K562 (cell line): Measurements from ENCODE around the gene CALCA. TPM values are rescaled to one million over a fixed set of nuclear protein-coding genes. Genes with fewer than 3 reads are reported as not detected.
A peak's percentile ranks its signal among the peaks of the same experiment; 100 is the strongest.

ENCODE experiments used
- ATAC-seq: fragments of 200-7000 bp; cut with Tn5 transposase; 3 replicates; pipeline ENCODE4 v1.9.1; 2020; ENCODE audit warnings: moderate library complexity
- BruUV-seq: library from RNA; stranded (reverse); fragments of 400-500 nt; replicated peaks from 2 replicates; lab custom pipeline; 2021; lab: Mats Ljungman, UMichigan
- CTCF ChIA-PET: fragments of 300-600 bp; formaldehyde crosslinking; extraction: SDS; loops from one replicate; lab custom pipeline; 2021; ENCODE audit warnings: low intra/inter-chr PET ratio; lab: Yijun Ruan, JAX
- POLR2A ChIA-PET: fragments of 300-600, 350-650 bp; sonication (Branson Sonifier 250); formaldehyde crosslinking; extraction: SDS; loops from one replicate; lab custom pipeline; 2021; ENCODE audit warnings: antibody characterized with exemption, inconsistent platforms; lab: Yijun Ruan, JAX
- DNase-seq, 4 experiments: peaks; one replicate each; pipeline versions ENCODE4 v3.0.0 to v3.0.0-alpha.2; 2011 to 2018; ENCODE audit warnings: low spot score in 3 of 4, mixed read lengths in 3 of 4; ENCODE audit errors: extremely low read depth in 1 of 4
- FAIRE-seq: peaks from 2 replicates; lab custom pipeline; 2011; peaks lifted over from hg19 to GRCh38; lab: Jason Lieb, UNC
- H2AFZ ChIP-seq: 2 replicates; pipeline ENCODE4 v1.6.0; 2011; ENCODE audit warnings: low read depth, low read length, control low read depth, inconsistent platforms
- H3K27ac ChIP-seq: fragments of 200-600 bp; 3 replicates; pipeline ENCODE4 v1.8.0; 2011; ENCODE audit warnings: low read depth, mild to moderate bottlenecking, control low read depth, inconsistent platforms, low read length, moderate library complexity, mixed read lengths; ENCODE audit errors: extremely low read depth
- H3K27me3 ChIP-seq, 2 experiments: fragments of 300-600 bp in 1 of 2; 2 replicates in 1 of 2; 3 replicates in 1 of 2; pipeline versions ENCODE4 v1.6.0 to v1.8.0; 2011; ENCODE audit warnings: inconsistent platforms in 2 of 2, low read length in 2 of 2, mild to moderate bottlenecking in 1 of 2, mixed read lengths in 1 of 2, moderate library complexity in 1 of 2; ENCODE audit not compliant: control insufficient read depth in 2 of 2, insufficient read depth in 2 of 2
- H3K36me3 ChIP-seq: fragments of 300-600 bp; 3 replicates; pipeline ENCODE4 v1.8.0; 2011; ENCODE audit warnings: mild to moderate bottlenecking, low read length, inconsistent platforms; ENCODE audit not compliant: control insufficient read depth, insufficient read depth
- H3K4me1 ChIP-seq, 2 experiments: fragments of 200-600 bp in 1 of 2; replicated peaks in 1 of 2; 2 replicates in 1 of 2; 3 replicates in 1 of 2; pipeline versions ENCODE4 v1.5.1 to v1.8.0; 2011; ENCODE audit warnings: inconsistent platforms in 2 of 2, low read length in 2 of 2, mild to moderate bottlenecking in 1 of 2, mixed read lengths in 1 of 2, moderate library complexity in 1 of 2; ENCODE audit not compliant: control insufficient read depth in 2 of 2, insufficient read depth in 2 of 2
- H3K4me2 ChIP-seq: 2 replicates; pipeline ENCODE4 v1.6.1; 2011; ENCODE audit warnings: low read length, control low read depth, inconsistent platforms, mixed read lengths; ENCODE audit not compliant: insufficient read depth
- H3K4me3 ChIP-seq: fragments of 200-600 bp; sonication (generic), shearing (Covaris generic); 2 replicates; pipeline ENCODE4 v1.5.1; 2016; ENCODE audit warnings: control low read depth, inconsistent platforms
- H3K79me2 ChIP-seq: fragments of 200-600 bp; 3 replicates; pipeline ENCODE4 v1.8.0; 2011; ENCODE audit warnings: low read length, inconsistent platforms; ENCODE audit not compliant: control insufficient read depth, insufficient read depth
- H3K9ac ChIP-seq, 2 experiments: 2 replicates each; pipeline versions ENCODE4 v1.6.0 to v1.6.1; 2011; ENCODE audit warnings: low read depth in 2 of 2, low read length in 2 of 2, control low read depth in 1 of 2, inconsistent platforms in 1 of 2, mild to moderate bottlenecking in 1 of 2, mixed read lengths in 1 of 2; ENCODE audit not compliant: insufficient read depth in 1 of 2
- H3K9me1 ChIP-seq: one replicate; pipeline ENCODE4 v1.6.0; 2011; ENCODE audit warnings: inconsistent platforms, mild to moderate bottlenecking, low read length, moderate library complexity; ENCODE audit not compliant: control insufficient read depth, insufficient read depth
- H3K9me3 ChIP-seq: replicated peaks from 2 replicates; pipeline ENCODE4 v1.5.1; 2011; ENCODE audit warnings: low read depth, low read length, inconsistent platforms; ENCODE audit not compliant: control insufficient read depth, insufficient read depth
- H4K20me1 ChIP-seq: replicated peaks from 2 replicates; pipeline ENCODE4 v1.6.1; 2011; ENCODE audit warnings: low read length, inconsistent platforms, mixed read lengths; ENCODE audit not compliant: control insufficient read depth, insufficient read depth
- ARID1B ChIP-seq: fragments of 450-650 bp; IDR thresholded peaks from 2 replicates; pipeline ENCODE4 v1.6.1; 2016; ENCODE audit warnings: antibody characterized with exemption, mild to moderate bottlenecking, inconsistent platforms
- CTBP1 ChIP-seq: fragments of 450-650 bp; IDR thresholded peaks from 2 replicates; pipeline ENCODE4 v1.6.1; 2016; ENCODE audit warnings: borderline replicate concordance
- HDAC8 ChIP-seq: fragments of 450-650 bp; IDR thresholded peaks from 2 replicates; pipeline ENCODE4 v1.6.1; 2016; ENCODE audit warnings: mild to moderate bottlenecking, missing genetic modification characterization, moderate library complexity, missing compliant biosample characterization
- MEIS2 ChIP-seq: fragments of 450-650 bp; IDR thresholded peaks from 2 replicates; pipeline ENCODE4 v1.6.1; 2014; ENCODE audit warnings: mild to moderate bottlenecking; ENCODE audit not compliant: partially characterized antibody
- PATZ1 ChIP-seq: fragments of 250-450 bp; sonication (Bioruptor Pico); IDR thresholded peaks from 2 replicates; pipeline ENCODE4 v1.5.0; 2020; ENCODE audit warnings: mild to moderate bottlenecking, borderline replicate concordance
- in situ Hi-C: fragments of 300-500 bp; cut with MboI; formaldehyde crosslinking; loops from 4 replicates; pipeline ENCODE4 v1.15.0; 2018; ENCODE audit warnings: inconsistent platforms, mixed read lengths
- intact Hi-C: fragments of 100-400 bp; cut with micrococcal nuclease; formaldehyde crosslinking; loops from 2 replicates; pipeline ENCODE4 v1.14.2; 2022
- polyA plus RNA-seq, 8 experiments: library from polyadenylated mRNA; depleted of rRNA in 4 of 8; stranded (reverse) in 5 of 8; unstranded in 3 of 8; fragments of >200 nt; fragmentation: Nextera tagmentation in 2 of 8; fragmentation: Illumina TruSeq in 1 of 8; extraction: Ambion mirVana in 2 of 8; extraction: Trizol in 1 of 8; gene quantifications; 2 replicates each; pipeline versions ENCODE4 v1.2.1 to v1.2.3, GENCODE V29; 2011 to 2014; ENCODE audit warnings: inconsistent platforms in 1 of 8, missing spikeins in 1 of 8
- total RNA-seq, 7 experiments: library from RNA; depleted of rRNA in 6 of 7; stranded (reverse); fragments of >200 nt in 6 of 7; fragmentation: Illumina TruSeq in 2 of 7; extraction: Trizol in 2 of 7; gene quantifications; 2 replicates each; pipeline versions ENCODE4 v1.2.1 to v1.2.3, GENCODE V29; 2011 to 2021; ENCODE audit warnings: low replicate concordance in 1 of 7
- TF ChIP-seq, protein P1 (sequence below): fragments of 450-650 bp; IDR thresholded peaks from 2 replicates; pipeline ENCODE4 v1.6.1; 2016
- TF ChIP-seq, protein P2 (sequence below), 2 experiments: IDR thresholded peaks in 1 of 2; conservative IDR thresholded peaks in 1 of 2; 2 replicates each; pipeline ENCODE4 v1.6.1; 2016; ENCODE audit warnings: low read depth in 2 of 2, mild to moderate bottlenecking in 1 of 2, missing compliant biosample characterization in 1 of 2, missing genetic modification characterization in 1 of 2, moderate library complexity in 1 of 2

CALCA gene
- total and polyA plus RNA-seq, 9 of the 15 experiments (the other 6 are each of a cell fraction or from before 2014, with no cell fraction given), result 0.07 TPM; not detected in 8

- no peaks in the 10 kb centered on the region for H3K9me1 ChIP-seq
- peaks cover 0 to 6% of the 10 kb centered on the region in 2 experiments; a peak in 2 of 5 replicates for H3K4me1 ChIP-seq
- no peak overlapping the region for H3K4me2 ChIP-seq
- no peak overlapping the region for H3K27ac ChIP-seq
- FAIRE-seq (no peak), ATAC-seq (no peak), DNase-seq (peak in 1 of 4 experiments; percentile 8)
- no peaks in the 10 kb centered on the region for H3K9me3 ChIP-seq
- in situ Hi-C loops (no loop called here), intact Hi-C loops (no loop called here)
- H3K4me3 ChIP-seq, result no peak overlapping the region
- no peak overlapping the region for H3K9ac ChIP-seq
- ChIA-PET CTCF (no interaction called here), POLR2A (no interaction called here)
- TF ChIP-seq HDAC8 (tag), result no peak
- TF ChIP-seq, protein P1, sequence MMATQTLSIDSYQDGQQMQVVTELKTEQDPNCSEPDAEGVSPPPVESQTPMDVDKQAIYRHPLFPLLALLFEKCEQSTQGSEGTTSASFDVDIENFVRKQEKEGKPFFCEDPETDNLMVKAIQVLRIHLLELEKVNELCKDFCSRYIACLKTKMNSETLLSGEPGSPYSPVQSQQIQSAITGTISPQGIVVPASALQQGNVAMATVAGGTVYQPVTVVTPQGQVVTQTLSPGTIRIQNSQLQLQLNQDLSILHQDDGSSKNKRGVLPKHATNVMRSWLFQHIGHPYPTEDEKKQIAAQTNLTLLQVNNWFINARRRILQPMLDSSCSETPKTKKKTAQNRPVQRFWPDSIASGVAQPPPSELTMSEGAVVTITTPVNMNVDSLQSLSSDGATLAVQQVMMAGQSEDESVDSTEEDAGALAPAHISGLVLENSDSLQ, result peak; percentile 30; the same call in 1 of the 2 replicates
- no peak for TF ChIP-seq PATZ1
- 0 out of 2 replicates have a peak, but pooled peaks have one; percentile 23 for TF ChIP-seq ARID1B
- peak; percentile 52; the same call in 1 of the 2 replicates for TF ChIP-seq CTBP1
- TF ChIP-seq MEIS2, result peak; percentile 74
- TF ChIP-seq, protein P2, sequence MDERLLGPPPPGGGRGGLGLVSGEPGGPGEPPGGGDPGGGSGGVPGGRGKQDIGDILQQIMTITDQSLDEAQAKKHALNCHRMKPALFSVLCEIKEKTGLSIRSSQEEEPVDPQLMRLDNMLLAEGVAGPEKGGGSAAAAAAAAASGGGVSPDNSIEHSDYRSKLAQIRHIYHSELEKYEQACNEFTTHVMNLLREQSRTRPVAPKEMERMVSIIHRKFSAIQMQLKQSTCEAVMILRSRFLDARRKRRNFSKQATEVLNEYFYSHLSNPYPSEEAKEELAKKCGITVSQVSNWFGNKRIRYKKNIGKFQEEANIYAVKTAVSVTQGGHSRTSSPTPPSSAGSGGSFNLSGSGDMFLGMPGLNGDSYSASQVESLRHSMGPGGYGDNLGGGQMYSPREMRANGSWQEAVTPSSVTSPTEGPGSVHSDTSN (CRISPR knock-in tag; IDR thresholded peaks at IDR 0.05; ENCODE audit: low read depth), result no peak
- TF ChIP-seq, protein P2 (tag; conservative IDR thresholded peaks at IDR 0.05; ENCODE audit: low read depth), result peak; percentile 76
- no peak overlapping the region for H2AFZ ChIP-seq
- no peaks in the 10 kb centered on the region for H3K79me2 ChIP-seq
- H3K27me3 ChIP-seq, result no peaks in the 10 kb centered on the region
- no peaks in the 10 kb centered on the region for H3K36me3 ChIP-seq
- H4K20me1 ChIP-seq, result no peaks in the 10 kb centered on the region
- BruUV-seq, result no TSS peak
Measured at GRCh38 chr11:14953904-14954303, 18.2 kb downstream of the CALCA start.
